PC-9 (cell line): ENCODE measurements around the gene KIF5C. TPM values are rescaled to one million over a fixed set of nuclear protein-coding genes. Genes with fewer than 3 reads are reported as not detected.

Source experiments
- BruUV-seq: library from RNA; stranded (reverse); fragments of 400-500 nt; replicated peaks from 2 replicates; lab custom pipeline; 2021; lab: Mats Ljungman, UMichigan
- CTCF ChIA-PET: fragments of 300-600 bp; sonication (Branson Sonifier 250); formaldehyde crosslinking; loops from one replicate; lab custom pipeline; 2022; ENCODE audit warnings: antibody characterized with exemption; lab: Charles Lee
- POLR2A ChIA-PET: fragments of 300-600 bp; sonication (Branson Sonifier 250); formaldehyde crosslinking; loops from one replicate; lab custom pipeline; 2022; ENCODE audit warnings: antibody characterized with exemption; ENCODE audit not compliant: unreplicated experiment; lab: Charles Lee
- DNase-seq, 2 experiments: peaks; one replicate each; pipeline versions ENCODE4 v3.0.0 to v3.0.0-alpha.2; 2015 to 2022; ENCODE audit warnings: mixed read lengths in 1 of 2
- H2AFZ ChIP-seq: fragments of 200-600 bp; sonication (generic); 2 replicates; pipeline ENCODE4 v1.8.1; 2017; ENCODE audit warnings: antibody characterized with exemption
- H3F3A ChIP-seq: fragments of 200-600 bp; sonication (generic); 2 replicates; pipeline ENCODE4 v1.8.1; 2017; ENCODE audit warnings: antibody characterized with exemption, mild to moderate bottlenecking, low read depth; ENCODE audit not compliant: insufficient read depth
- H3K27ac ChIP-seq: fragments of 200-600 bp; sonication (generic); 2 replicates; pipeline ENCODE4 v1.6.1; 2016; ENCODE audit warnings: mixed run types
- H3K27me3 ChIP-seq: fragments of 200-600 bp; sonication (generic); 2 replicates; pipeline ENCODE4 v1.6.1; 2016; ENCODE audit warnings: low read depth, mixed run types; ENCODE audit not compliant: insufficient read depth
- H3K36me3 ChIP-seq: fragments of 200-600 bp; sonication (generic); 2 replicates; pipeline ENCODE4 v1.6.1; 2016; ENCODE audit warnings: low read depth, mixed run types
- H3K4me1 ChIP-seq: fragments of 200-600 bp; sonication (generic); replicated peaks from 2 replicates; pipeline ENCODE4 v1.6.1; 2016; ENCODE audit warnings: mixed run types; ENCODE audit not compliant: insufficient read depth
- H3K4me2 ChIP-seq: fragments of 200-600 bp; sonication (generic); 2 replicates; pipeline ENCODE4 v1.6.1; 2017; ENCODE audit warnings: mixed run types
- H3K4me3 ChIP-seq: fragments of 200-600 bp; sonication (generic); 2 replicates; pipeline ENCODE4 v1.6.1; 2016; ENCODE audit warnings: mixed run types
- H3K79me2 ChIP-seq: fragments of 200-600 bp; sonication (generic); 2 replicates; pipeline ENCODE4 v1.6.1; 2017; ENCODE audit warnings: low read depth, mixed run types
- H3K9me2 ChIP-seq: fragments of 200-600 bp; sonication (generic); 2 replicates; pipeline ENCODE4 v1.8.1; 2017; ENCODE audit warnings: mild to moderate bottlenecking; ENCODE audit not compliant: insufficient read depth
- H3K9me3 ChIP-seq: fragments of 200-600 bp; sonication (generic); 2 replicates; pipeline ENCODE4 v1.8.1; 2016; ENCODE audit warnings: low read depth; ENCODE audit not compliant: insufficient read depth
- H4K20me1 ChIP-seq: fragments of 200-600 bp; sonication (generic); 2 replicates; pipeline ENCODE4 v1.8.1; 2017; ENCODE audit not compliant: insufficient read depth
- CTCF ChIP-seq: fragments of 200-600 bp; sonication (generic); conservative IDR thresholded peaks from 2 replicates; pipeline ENCODE4 v1.6.1; 2017; ENCODE audit warnings: mixed run types, antibody characterized with exemption, mild to moderate bottlenecking, moderate library complexity
- EZH2 ChIP-seq: fragments of 200-600 bp; sonication (generic); IDR thresholded peaks from 2 replicates; pipeline ENCODE4 v1.8.0; 2017; ENCODE audit warnings: antibody characterized with exemption, low read depth
- intact Hi-C: fragments of 100-400 bp; cut with micrococcal nuclease; formaldehyde crosslinking; loops from one replicate; pipeline ENCODE4 v1.10.0; 2022; ENCODE audit not compliant: unreplicated experiment
- total RNA-seq: library from RNA; stranded (reverse); gene quantifications from 2 replicates; pipeline ENCODE4 v1.2.3, GENCODE V29; 2021

Gene KIF5C
- total RNA-seq, 1 experiment from 2014 or later, result 0.07 TPM

- BruUV-seq, result no TSS peak
- no peak overlapping the region for H2AFZ ChIP-seq
- H3K79me2 ChIP-seq, result no peaks in the 10 kb centered on the region
- H3F3A ChIP-seq, result no peaks in the 10 kb centered on the region
- no peaks in the 10 kb centered on the region for H3K4me1 ChIP-seq
- H3K36me3 ChIP-seq, result no peaks in the 10 kb centered on the region
- CTCF ChIA-PET, result no interaction called here
- H3K27ac ChIP-seq, result no peak overlapping the region
- no peak overlapping the region for H3K4me2 ChIP-seq
- H3K27me3 ChIP-seq, result no peaks in the 10 kb centered on the region
- H3K9me3 ChIP-seq, result no peaks in the 10 kb centered on the region
- H4K20me1 ChIP-seq, result no peaks in the 10 kb centered on the region
- no peak overlapping the region for H3K4me3 ChIP-seq
- intact Hi-C loops, result no loop called here
- DNase-seq, result no peak
- POLR2A ChIA-PET, result no interaction called here
- no peak for TF ChIP-seq CTCF
- no peak for TF ChIP-seq EZH2
- H3K9me2 ChIP-seq, result no peaks in the 10 kb centered on the region
Measured at GRCh38 chr2:148996805-148997204, 121.8 kb downstream of the KIF5C start.

- no peak overlapping the region for H3K4me3 ChIP-seq
- no peak overlapping the region for H2AFZ ChIP-seq
- DNase-seq, result no peak
- TF ChIP-seq CTCF (no peak), EZH2 (no peak)
- H4K20me1 ChIP-seq, result no peaks in the 10 kb centered on the region
- no peak overlapping the region for H3K4me2 ChIP-seq
- POLR2A ChIA-PET, result no interaction called here
- H3K9me2 ChIP-seq, result no peaks in the 10 kb centered on the region
- H3K27me3 ChIP-seq, result no peaks in the 10 kb centered on the region
- no peaks in the 10 kb centered on the region for H3K9me3 ChIP-seq
- no peak overlapping the region for H3K27ac ChIP-seq
- H3F3A ChIP-seq, result no peaks in the 10 kb centered on the region
- H3K4me1 ChIP-seq, result no peaks in the 10 kb centered on the region
- CTCF ChIA-PET, result interaction anchor here (0.7 kb wide), 1 partner anchor 546 kb away, joined by 5 read pairs; no protein-coding TSS in a partner anchor
- no peaks in the 10 kb centered on the region for H3K79me2 ChIP-seq
- no peaks in the 10 kb centered on the region for H3K36me3 ChIP-seq
- no TSS peak for BruUV-seq
- intact Hi-C loops, result no loop called here
Measured at GRCh38 chr2:148998165-148998830, 123.3 kb downstream of the KIF5C start.

GRCh38 chr2:148998831-148999200, 123.8 kb downstream of the KIF5C start:
- Histone ChIP-seq H3K4me2 (no peak overlapping the region), H4K20me1 (no peaks in the 10 kb centered on the region), H3K36me3 (no peaks in the 10 kb centered on the region), H2AFZ (no peak overlapping the region), H3K9me2 (no peaks in the 10 kb centered on the region), H3F3A (no peaks in the 10 kb centered on the region), H3K9me3 (no peaks in the 10 kb centered on the region), H3K27me3 (no peaks in the 10 kb centered on the region), H3K4me1 (no peaks in the 10 kb centered on the region), H3K79me2 (no peaks in the 10 kb centered on the region), H3K27ac (no peak overlapping the region), H3K4me3 (no peak overlapping the region)
- intact Hi-C loops, result no loop called here
- CTCF ChIA-PET, result interaction anchor here (0.7 kb wide), 1 partner anchor 546 kb away, joined by 5 read pairs; no protein-coding TSS in a partner anchor
- TF ChIP-seq CTCF (no peak), EZH2 (no peak)
- no TSS peak for BruUV-seq
- POLR2A ChIA-PET, result no interaction called here
- no peak for DNase-seq
